H1 (cell line): ENCODE data around the gene DAPK3. TPM values are rescaled to one million over a fixed set of nuclear protein-coding genes. Genes with fewer than 3 reads are reported as not detected.

Experiments used
- CTCF ChIA-PET: fragments of 300-600 bp; sonication (Branson Sonifier 250); formaldehyde crosslinking; loops from one replicate; lab custom pipeline; 2021; ENCODE audit not compliant: partially characterized antibody; lab: Charles Lee
- POLR2A ChIA-PET: fragments of 300-600 bp; sonication (Branson Sonifier 250); formaldehyde crosslinking; loops from one replicate; lab custom pipeline; 2021; ENCODE audit warnings: inconsistent platforms; ENCODE audit not compliant: partially characterized antibody; lab: Charles Lee
- DNase-seq, 2 experiments: peaks; one replicate each; pipeline versions ENCODE4 v3.0.0 to v3.0.0-alpha.2; 2010 to 2022; ENCODE audit warnings: low spot score in 2 of 2, low read depth in 1 of 2, mixed read lengths in 1 of 2
- FAIRE-seq: peaks from 2 replicates; lab custom pipeline; 2011; peaks lifted over from hg19 to GRCh38; lab: Jason Lieb, UNC
- H2AFZ ChIP-seq: 2 replicates; pipeline ENCODE4 v1.8.1; 2012; ENCODE audit warnings: low read length, inconsistent platforms
- H2AK5ac ChIP-seq: 2 replicates; pipeline ENCODE4 v1.6.1; 2013; ENCODE audit warnings: low read depth, low read length
- H2BK120ac ChIP-seq: replicated peaks from 2 replicates; pipeline ENCODE3; 2013; ENCODE audit warnings: low read depth, low read length, inconsistent platforms
- H2BK12ac ChIP-seq: 2 replicates; pipeline ENCODE4 v1.6.1; 2013; ENCODE audit warnings: low read depth, low read length
- H2BK15ac ChIP-seq: 2 replicates; pipeline ENCODE4 v1.6.1; 2013; ENCODE audit warnings: low read length
- H2BK20ac ChIP-seq: 2 replicates; pipeline ENCODE4 v1.6.1; 2013; ENCODE audit warnings: low read length
- H2BK5ac ChIP-seq: 2 replicates; pipeline ENCODE4 v1.6.1; 2013; ENCODE audit warnings: low read depth, low read length
- H3K14ac ChIP-seq: 2 replicates; pipeline ENCODE4 v1.6.1; 2013; ENCODE audit warnings: inconsistent platforms; ENCODE audit not compliant: insufficient read length
- H3K18ac ChIP-seq: 2 replicates; pipeline ENCODE4 v1.6.1; 2013; ENCODE audit warnings: low read length; ENCODE audit errors: extremely low read depth
- H3K23ac ChIP-seq: 2 replicates; pipeline ENCODE4 v1.6.1; 2013; ENCODE audit warnings: inconsistent platforms; ENCODE audit not compliant: insufficient read length
- H3K23me2 ChIP-seq: 2 replicates; pipeline ENCODE4 v1.6.1; 2013; ENCODE audit warnings: low read depth, low read length
- H3K27ac ChIP-seq: 2 replicates; pipeline ENCODE4 v1.6.1; 2011; ENCODE audit warnings: low read depth, low read length, inconsistent platforms
- H3K27me3 ChIP-seq, 4 experiments: replicated peaks in 1 of 4; 1 replicate in 1 of 4; 2 replicates in 3 of 4; pipeline versions ENCODE4 v1.6.1 to v1.8.1; 2011 to 2013; ENCODE audit warnings: low read length in 3 of 4, mild to moderate bottlenecking in 3 of 4, inconsistent platforms in 2 of 4, mixed read lengths in 2 of 4, moderate library complexity in 1 of 4; ENCODE audit not compliant: control insufficient read depth in 3 of 4, insufficient read depth in 3 of 4; ENCODE audit errors: extremely low read depth in 1 of 4
- H3K36me3 ChIP-seq, 4 experiments: 2 replicates each; pipeline versions ENCODE4 v1.6.1 to v1.8.1; 2011 to 2013; ENCODE audit warnings: mild to moderate bottlenecking in 4 of 4, low read length in 3 of 4, moderate library complexity in 2 of 4, control low read depth in 1 of 4, inconsistent platforms in 1 of 4; ENCODE audit not compliant: insufficient read depth in 4 of 4, control insufficient read depth in 2 of 4
- H3K4ac ChIP-seq: replicated peaks from 2 replicates; pipeline ENCODE3; 2013; ENCODE audit warnings: low read length, low read depth, mixed read lengths, inconsistent platforms; ENCODE audit not compliant: insufficient read length
- H3K4me1 ChIP-seq, 4 experiments: replicated peaks in 1 of 4; 1 replicate in 1 of 4; 2 replicates in 3 of 4; pipeline versions ENCODE4 v1.6.1 to v1.8.1; 2011 to 2013; ENCODE audit warnings: low read length in 3 of 4, inconsistent platforms in 2 of 4, mixed read lengths in 1 of 4; ENCODE audit not compliant: insufficient read depth in 4 of 4, control insufficient read depth in 3 of 4
- H3K4me2 ChIP-seq, 2 experiments: 2 replicates each; pipeline versions ENCODE4 v1.6.1 to v1.8.1; 2011 to 2013; ENCODE audit warnings: low read depth in 2 of 2, low read length in 2 of 2, control low read depth in 1 of 2, inconsistent platforms in 1 of 2, mild to moderate bottlenecking in 1 of 2; ENCODE audit not compliant: insufficient read depth in 1 of 2
- H3K4me3 ChIP-seq, 4 experiments: fragments of 200-600, 300-600 bp in 1 of 4; sonication (generic), shearing (Covaris generic), sonication (Bioruptor Twin) in 1 of 4; 2 replicates each; pipeline versions ENCODE4 v1.5.1 to v1.8.1; 2011 to 2016; ENCODE audit warnings: low read length in 4 of 4, low read depth in 3 of 4, control low read depth in 2 of 4, inconsistent platforms in 2 of 4, mild to moderate bottlenecking in 2 of 4, mixed read lengths in 1 of 4, moderate library complexity in 1 of 4; ENCODE audit not compliant: insufficient read depth in 2 of 4; ENCODE audit errors: extremely low read depth in 1 of 4
- H3K56ac ChIP-seq: replicated peaks from 2 replicates; pipeline ENCODE3; 2013; ENCODE audit warnings: low read depth, mild to moderate bottlenecking, mixed read lengths, low read length, inconsistent platforms; ENCODE audit not compliant: insufficient read length
- H3K79me1 ChIP-seq: 2 replicates; pipeline ENCODE4 v1.6.1; 2013; ENCODE audit warnings: low read depth, low read length, control low read depth
- H3K79me2 ChIP-seq, 2 experiments: 2 replicates each; pipeline versions ENCODE4 v1.6.1 to v1.8.1; 2012 to 2013; ENCODE audit warnings: low read length in 2 of 2, mild to moderate bottlenecking in 2 of 2, inconsistent platforms in 1 of 2; ENCODE audit not compliant: insufficient read depth in 2 of 2, control insufficient read depth in 1 of 2
- H3K9ac ChIP-seq, 4 experiments: replicated peaks in 1 of 4; 1 replicate in 1 of 4; 2 replicates in 3 of 4; pipeline versions ENCODE4 v1.6.1 to v1.8.1; 2011 to 2013; ENCODE audit warnings: low read depth in 3 of 4, low read length in 3 of 4, control low read depth in 2 of 4, mild to moderate bottlenecking in 2 of 4, moderate library complexity in 2 of 4, inconsistent platforms in 1 of 4; ENCODE audit errors: extremely low read depth in 1 of 4
- H3K9me3 ChIP-seq, 2 experiments: 2 replicates each; pipeline versions ENCODE4 v1.6.1 to v1.8.1; 2012 to 2013; ENCODE audit warnings: mild to moderate bottlenecking in 2 of 2, moderate library complexity in 2 of 2, control low read depth in 1 of 2, inconsistent platforms in 1 of 2, low read depth in 1 of 2, low read length in 1 of 2, mixed read lengths in 1 of 2; ENCODE audit not compliant: insufficient read depth in 2 of 2
- H4K20me1 ChIP-seq, 2 experiments: replicated peaks in 1 of 2; 2 replicates each; pipeline versions ENCODE3 to v1.8.1; 2011 to 2013; ENCODE audit warnings: inconsistent platforms in 2 of 2, low read length in 2 of 2, mild to moderate bottlenecking in 1 of 2; ENCODE audit not compliant: insufficient read depth in 2 of 2, control insufficient read depth in 1 of 2
- H4K5ac ChIP-seq: 2 replicates; pipeline ENCODE4 v1.6.1; 2013; ENCODE audit warnings: low read length, low read depth, mixed read lengths, inconsistent platforms; ENCODE audit not compliant: insufficient read length
- H4K8ac ChIP-seq: 2 replicates; pipeline ENCODE4 v1.8.0; 2013; ENCODE audit warnings: mild to moderate bottlenecking, moderate library complexity, low read length, inconsistent platforms; ENCODE audit not compliant: insufficient read depth; ENCODE audit errors: extremely low read depth
- H4K91ac ChIP-seq: replicated peaks from 2 replicates; pipeline ENCODE3; 2013; ENCODE audit warnings: low read length, mixed read lengths, inconsistent platforms; ENCODE audit not compliant: insufficient read length
- CEBPB ChIP-seq: IDR thresholded peaks from 2 replicates; pipeline ENCODE4 v1.6.1; 2012; ENCODE audit warnings: low read depth, low read length
- CHD2 ChIP-seq: IDR thresholded peaks from 2 replicates; pipeline ENCODE4 v1.6.1; 2012; ENCODE audit warnings: low read length, improper control_type of control experiment
- FOSL1 ChIP-seq: IDR thresholded peaks from 2 replicates; pipeline ENCODE4 v1.6.1; 2011; ENCODE audit warnings: mild to moderate bottlenecking, low read depth, low read length, moderate library complexity; ENCODE audit not compliant: insufficient read depth
- GTF2F1 ChIP-seq: IDR thresholded peaks from 2 replicates; pipeline ENCODE4 v1.6.1; 2012; ENCODE audit warnings: low read depth, low read length, improper control_type of control experiment, borderline replicate concordance
- KDM1A ChIP-seq: fragments of 200-600, 300-600 bp; sonication (generic); IDR thresholded peaks from 2 replicates; pipeline ENCODE4 v1.7.1; 2016; ENCODE audit warnings: mild to moderate bottlenecking, low read length, borderline replicate concordance
- POLR2A ChIP-seq, 2 experiments: IDR thresholded peaks; 1 replicate in 1 of 2; 2 replicates in 1 of 2; pipeline ENCODE4 v1.6.1; 2011; ENCODE audit warnings: low read depth in 2 of 2, low read length in 2 of 2, mild to moderate bottlenecking in 2 of 2; ENCODE audit errors: control extremely low read depth in 1 of 2
- POLR2AphosphoS5 ChIP-seq: IDR thresholded peaks from 2 replicates; pipeline ENCODE4 v1.6.1; 2011; ENCODE audit warnings: low read depth, low read length
- RFX5 ChIP-seq: IDR thresholded peaks from 2 replicates; pipeline ENCODE4 v1.6.1; 2011; ENCODE audit warnings: low read depth, low read length, improper control_type of control experiment, borderline replicate concordance
- RNF2 ChIP-seq: fragments of 200-900, 300-1000 bp; sonication (generic); IDR thresholded peaks from 2 replicates; pipeline ENCODE4 v1.7.1; 2016; ENCODE audit warnings: borderline replicate concordance, low read depth, mild to moderate bottlenecking, antibody characterized with exemption, low read length; ENCODE audit not compliant: poor library complexity, severe bottlenecking; ENCODE audit errors: missing control alignments
- YY1 ChIP-seq: IDR thresholded peaks from 2 replicates; pipeline ENCODE4 v1.6.1; 2011; ENCODE audit warnings: low read depth, mild to moderate bottlenecking, low read length
- WGBS, 2 experiments: shearing (Covaris generic) in 1 of 2; methylation state at CpG; one replicate each; pipeline versions ENCODE4 v1.1.6 to v1.1.7; 2013 to 2015; ENCODE audit warnings: low lambda C conversion rate in 2 of 2, mixed read lengths in 2 of 2, inconsistent platforms in 1 of 2, low coverage in 1 of 2, missing lambda C conversion rate in 1 of 2; ENCODE audit not compliant: insufficient replicate concordance in 2 of 2, insufficient coverage in 1 of 2, insufficient read length in 1 of 2; ENCODE audit errors: extremely low coverage in 1 of 2, missing lambda C conversion rate in 1 of 2; 5-methylcytosine and 5-hydroxymethylcytosine counted together
- polyA plus RNA-seq, 7 experiments: library from polyadenylated mRNA; depleted of rRNA in 3 of 7; stranded (reverse) in 5 of 7; unstranded in 2 of 7; fragments of >200 nt in 5 of 7; fragments of 200-250 nt in 2 of 7; gene quantifications; 1 replicate in 5 of 7; 2 replicates in 1 of 7; 4 replicates in 1 of 7; pipeline versions ENCODE4 v1.2.1 to v1.2.3, GENCODE V29; 2011 to 2013; ENCODE audit warnings: missing spikeins in 2 of 7, mixed read lengths in 2 of 7
- total RNA-seq: library from RNA; stranded (reverse); fragmentation: NEBNext Ultra II Directional; extraction: Animal tissue kit (Norgen Biotek cat#: 25700); gene quantifications from 2 replicates; pipeline ENCODE4 v1.2.1, GENCODE V29; 2021
- TF ChIP-seq, protein P1 (sequence below): IDR thresholded peaks from 2 replicates; pipeline ENCODE4 v1.6.1; 2011; ENCODE audit warnings: low read length, improper control_type of control experiment

DAPK3 gene
- total and polyA plus RNA-seq, 2 of the 8 experiments (the other 6 are each of a cell fraction or from before 2014, with no cell fraction given): 53.2 to 78.1 TPM

DNA sequence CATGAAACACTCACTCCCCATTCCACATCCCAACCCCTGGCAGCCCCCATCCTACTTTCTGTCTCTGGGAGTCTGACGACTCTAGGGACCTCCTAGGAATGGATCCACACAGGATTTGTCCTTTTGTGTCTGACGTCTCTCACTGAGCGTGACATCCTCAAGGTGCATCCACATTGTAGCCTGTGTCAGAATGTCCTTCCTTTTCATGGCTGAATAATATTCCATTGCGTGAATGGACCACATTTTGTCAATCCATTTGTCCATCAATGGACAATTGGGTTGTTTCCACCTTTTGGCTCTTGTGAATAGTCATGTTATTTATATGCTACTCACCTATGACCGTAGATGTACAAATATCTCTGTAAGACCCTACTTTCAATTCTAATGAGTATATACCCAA is 54.9 kb downstream of the DAPK3 start:
- peak; percentile 75 for FAIRE-seq

More for the DNA sequence above, 54.9 kb downstream of the DAPK3 start:
- H3K79me2 ChIP-seq: no peaks in the 10 kb centered on the region
- no peak overlapping the region for H3K23ac ChIP-seq
- no peak overlapping the region for H2BK120ac ChIP-seq
- no peak overlapping the region for H2AK5ac ChIP-seq
- H4K20me1 ChIP-seq: no peaks in the 10 kb centered on the region
- H3K4me3 ChIP-seq: no peak overlapping the region
- H3K56ac ChIP-seq: no peak overlapping the region
- TF ChIP-seq YY1 (no peak), POLR2A (IDR thresholded peaks at IDR 0.05; ENCODE audit: control extremely low read depth in 1 of 2, low read depth in 2 of 2, low read length in 2 of 2) (no peak), CEBPB (no peak), GTF2F1 (no peak), RNF2 (no peak), CHD2 (no peak), RFX5 (no peak), FOSL1 (no peak), KDM1A (no peak), POLR2AphosphoS5 (no peak)
- TF ChIP-seq, protein P1, sequence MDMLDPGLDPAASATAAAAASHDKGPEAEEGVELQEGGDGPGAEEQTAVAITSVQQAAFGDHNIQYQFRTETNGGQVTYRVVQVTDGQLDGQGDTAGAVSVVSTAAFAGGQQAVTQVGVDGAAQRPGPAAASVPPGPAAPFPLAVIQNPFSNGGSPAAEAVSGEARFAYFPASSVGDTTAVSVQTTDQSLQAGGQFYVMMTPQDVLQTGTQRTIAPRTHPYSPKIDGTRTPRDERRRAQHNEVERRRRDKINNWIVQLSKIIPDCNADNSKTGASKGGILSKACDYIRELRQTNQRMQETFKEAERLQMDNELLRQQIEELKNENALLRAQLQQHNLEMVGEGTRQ: no peak
- no peak overlapping the region for H2BK20ac ChIP-seq
- 93% methylated on average over 5 of the region's 5 CpGs; no CpG with 5 or more reads in 1 of the 2 experiments for WGBS, 2 experiments
- CTCF ChIA-PET: no interaction called here
- H3K4ac ChIP-seq: no peak overlapping the region
- H3K9ac ChIP-seq: no peak overlapping the region
- POLR2A ChIA-PET: no interaction called here
- no peak for DNase-seq
- H4K8ac ChIP-seq: no peak overlapping the region
- peaks cover 4% of the 10 kb centered on the region in 2 experiments; a peak in 1 of 4 replicates for H3K9me3 ChIP-seq
- H3K4me1 ChIP-seq: no peaks in the 10 kb centered on the region
- peaks cover 10 to 36% (median 28%) of the 10 kb centered on the region in 4 experiments; a peak in 7 of 8 replicates for H3K36me3 ChIP-seq
- no peak overlapping the region for H2BK12ac ChIP-seq
- H4K5ac ChIP-seq: no peak overlapping the region
- H2BK5ac ChIP-seq: no peak overlapping the region
- no peak overlapping the region for H2BK15ac ChIP-seq
- H3K14ac ChIP-seq: no peak overlapping the region
- H3K27ac ChIP-seq: no peak overlapping the region
- H2AFZ ChIP-seq: no peak overlapping the region
- H3K27me3 ChIP-seq: no peaks in the 10 kb centered on the region
- no peak overlapping the region for H4K91ac ChIP-seq
- no peak overlapping the region for H3K18ac ChIP-seq
- H3K23me2 ChIP-seq: no peaks in the 10 kb centered on the region
- no peak overlapping the region for H3K4me2 ChIP-seq
- H3K79me1 ChIP-seq: no peaks in the 10 kb centered on the region
